Left ventricle myocardium inferior (tissue), 1 donor: ENCODE results near the gene TRDN. TPM values are rescaled to one million over a fixed set of nuclear protein-coding genes. Genes with fewer than 3 reads are reported as not detected.
"Not testable (repeated sequence)": the region's sequence is repeated elsewhere in the genome, so short reads cannot be mapped to it uniquely, and the experiment has no call there.

Experiments used
- DNase-seq: peaks from one replicate; pipeline ENCODE4 v3.0.0-alpha.2; 2020
- H3K27ac ChIP-seq: fragments of 200-600 bp; replicated peaks from 2 replicates; pipeline ENCODE4 v1.8.0; 2021
- H3K27me3 ChIP-seq: fragments of 200-600 bp; 2 replicates; pipeline ENCODE4 v1.8.0; 2021; ENCODE audit warnings: low read depth
- H3K36me3 ChIP-seq: fragments of 200-600 bp; 2 replicates; pipeline ENCODE4 v1.8.0; 2021
- H3K4me1 ChIP-seq: fragments of 200-600 bp; 2 replicates; pipeline ENCODE4 v1.8.0; 2021
- H3K4me3 ChIP-seq: fragments of 200-600 bp; 2 replicates; pipeline ENCODE4 v1.8.0; 2021; ENCODE audit warnings: mild to moderate bottlenecking, moderate library complexity
- H3K9me3 ChIP-seq: fragments of 200-600 bp; replicated peaks from 2 replicates; pipeline ENCODE4 v1.8.0; 2021
- intact Hi-C: fragments of 100-400 bp; cut with micrococcal nuclease; formaldehyde crosslinking; loops from one replicate; pipeline ENCODE4 v1.11.0; 2022
- total RNA-seq: library from RNA; stranded (reverse); fragmentation: NEBNext Ultra II Directional; extraction: Animal tissue kit (Norgen Biotek cat#: 25700); gene quantifications from one replicate; pipeline ENCODE4 v1.2.1, GENCODE V29; 2021
- TF ChIP-seq, protein P1 (sequence below): fragments of 200-600 bp; IDR thresholded peaks from 2 replicates; pipeline ENCODE4 v1.8.0; 2021; ENCODE audit warnings: antibody characterized with exemption, mild to moderate bottlenecking, borderline replicate concordance
- donor health status: DM: no; HTN: yes; CAD: no; lungs with severe emphysema.

Gene TRDN
- total RNA-seq, 1 donor from 2014 or later: 453 TPM

- intact Hi-C loops: no loop called here
- Histone ChIP-seq H3K36me3 (no peaks in the 10 kb centered on the region), H3K9me3 (no peaks in the 10 kb centered on the region), H3K27ac (no peak overlapping the region), H3K4me1 (no peaks in the 10 kb centered on the region), H3K27me3 (no peaks in the 10 kb centered on the region), H3K4me3 (no peak overlapping the region)
- TF ChIP-seq, protein P1, sequence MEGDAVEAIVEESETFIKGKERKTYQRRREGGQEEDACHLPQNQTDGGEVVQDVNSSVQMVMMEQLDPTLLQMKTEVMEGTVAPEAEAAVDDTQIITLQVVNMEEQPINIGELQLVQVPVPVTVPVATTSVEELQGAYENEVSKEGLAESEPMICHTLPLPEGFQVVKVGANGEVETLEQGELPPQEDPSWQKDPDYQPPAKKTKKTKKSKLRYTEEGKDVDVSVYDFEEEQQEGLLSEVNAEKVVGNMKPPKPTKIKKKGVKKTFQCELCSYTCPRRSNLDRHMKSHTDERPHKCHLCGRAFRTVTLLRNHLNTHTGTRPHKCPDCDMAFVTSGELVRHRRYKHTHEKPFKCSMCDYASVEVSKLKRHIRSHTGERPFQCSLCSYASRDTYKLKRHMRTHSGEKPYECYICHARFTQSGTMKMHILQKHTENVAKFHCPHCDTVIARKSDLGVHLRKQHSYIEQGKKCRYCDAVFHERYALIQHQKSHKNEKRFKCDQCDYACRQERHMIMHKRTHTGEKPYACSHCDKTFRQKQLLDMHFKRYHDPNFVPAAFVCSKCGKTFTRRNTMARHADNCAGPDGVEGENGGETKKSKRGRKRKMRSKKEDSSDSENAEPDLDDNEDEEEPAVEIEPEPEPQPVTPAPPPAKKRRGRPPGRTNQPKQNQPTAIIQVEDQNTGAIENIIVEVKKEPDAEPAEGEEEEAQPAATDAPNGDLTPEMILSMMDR: no peak
- no peak for DNase-seq
Observed at GRCh38 chr6:123263981-123264380, 372.8 kb downstream of the TRDN start.

DNA sequence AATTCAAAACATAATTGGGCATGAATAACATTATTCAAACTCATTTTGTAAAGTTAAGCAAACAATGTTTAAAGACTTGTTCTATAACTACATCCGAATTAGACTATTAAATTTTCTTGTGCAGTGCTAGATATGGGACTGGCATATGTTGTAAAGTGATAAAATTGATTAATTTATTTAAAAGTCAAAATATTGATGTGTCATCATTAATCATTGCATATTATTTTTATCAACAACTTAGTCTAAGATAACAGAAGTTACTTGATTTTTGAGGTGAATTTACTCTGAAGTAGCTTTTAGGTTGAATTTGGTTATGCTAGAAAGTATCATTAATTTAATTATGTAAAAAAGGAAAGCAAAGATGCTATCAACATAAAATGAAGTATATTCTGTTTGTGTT lies 396.1 kb downstream of the TRDN start:
- H3K4me1 ChIP-seq: no peaks in the 10 kb centered on the region
- TF ChIP-seq, protein P1: no peak
- H3K36me3 ChIP-seq: no peaks in the 10 kb centered on the region
- H3K27me3 ChIP-seq: no peaks in the 10 kb centered on the region
- peaks cover 20% of the 10 kb centered on the region for H3K9me3 ChIP-seq
- no peak overlapping the region for H3K27ac ChIP-seq
- no peak for DNase-seq
- H3K4me3 ChIP-seq: no peak overlapping the region
- intact Hi-C loops: no loop called here

GRCh38 chr6:123233336-123233735 lies 403.4 kb downstream of the TRDN start:
- Histone ChIP-seq H3K9me3 (no peaks in the 10 kb centered on the region), H3K4me1 (peaks cover 2% of the 10 kb centered on the region), H3K36me3 (no peaks in the 10 kb centered on the region), H3K27me3 (no peaks in the 10 kb centered on the region), H3K27ac (no peak overlapping the region), H3K4me3 (no peak overlapping the region)
- TF ChIP-seq, protein P1: no peak
- no peak for DNase-seq
- intact Hi-C loops: no loop called here

- H3K36me3 ChIP-seq, H3K27me3 ChIP-seq, DNase-seq, intact Hi-C loops, H3K9me3 ChIP-seq, H3K4me3 ChIP-seq, H3K27ac ChIP-seq: not testable (repeated sequence)
- peaks cover 18% of the 10 kb centered on the region for H3K4me1 ChIP-seq
Observed at GRCh38 chr6:123227789-123228188, 409.0 kb downstream of the TRDN start.

DNA sequence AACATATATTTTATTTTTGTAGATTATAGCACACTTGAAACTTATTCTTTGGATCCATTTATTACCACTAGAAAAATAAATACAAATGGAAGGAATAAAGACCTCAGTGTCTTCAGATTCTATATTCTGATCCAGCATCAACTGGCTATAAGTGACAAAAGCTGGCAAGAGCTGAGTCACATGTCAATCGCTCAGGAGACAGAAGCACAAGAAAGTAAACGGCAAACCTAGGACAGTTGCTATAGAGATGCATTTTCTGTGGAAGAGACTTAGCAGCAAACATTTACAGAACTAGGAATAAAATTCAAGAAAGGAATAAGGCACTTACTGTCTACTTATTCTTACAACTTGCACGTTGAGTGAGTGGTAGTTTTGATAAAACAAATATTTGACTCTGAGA lies 410.4 kb downstream of the TRDN start:
- no peaks in the 10 kb centered on the region for H3K27me3 ChIP-seq
- intact Hi-C loops: no loop called here
- no peaks in the 10 kb centered on the region for H3K9me3 ChIP-seq
- no peak overlapping the region for H3K4me3 ChIP-seq
- no peak overlapping the region for H3K27ac ChIP-seq
- TF ChIP-seq, protein P1: no peak
- H3K4me1 ChIP-seq: peaks cover 18% of the 10 kb centered on the region
- no peak for DNase-seq
- H3K36me3 ChIP-seq: no peaks in the 10 kb centered on the region

DNA sequence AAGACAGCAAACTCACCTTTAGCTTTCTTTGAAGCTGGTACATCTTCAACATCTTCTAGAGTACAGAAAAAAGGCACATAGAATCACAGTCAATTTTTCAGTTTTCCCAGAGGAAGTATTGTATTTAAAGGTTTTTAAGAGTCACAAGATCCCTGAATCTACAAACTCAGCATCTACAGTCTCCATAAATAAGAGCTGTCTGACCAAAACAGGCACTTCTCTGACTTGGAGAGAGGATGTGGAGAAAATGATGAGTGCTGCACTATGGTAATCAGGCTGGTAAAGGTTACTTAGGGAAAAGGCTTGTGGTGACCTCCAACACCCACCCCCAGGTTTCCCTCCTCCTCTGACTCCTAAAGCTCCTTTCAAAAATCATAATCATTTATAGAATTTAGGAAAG lies 412.7 kb downstream of the TRDN start:
- intact Hi-C loops: no loop called here
- Histone ChIP-seq H3K27ac (no peak overlapping the region), H3K36me3 (no peaks in the 10 kb centered on the region), H3K9me3 (no peaks in the 10 kb centered on the region), H3K4me1 (peaks cover 18% of the 10 kb centered on the region), H3K27me3 (no peaks in the 10 kb centered on the region), H3K4me3 (no peak overlapping the region)
- TF ChIP-seq, protein P1: no peak
- no peak for DNase-seq
